C1 segment of cervical spinal cord (tissue), 14 donors: Measurements from ENCODE around the gene C2CD4B.

ENCODE experiments used
- DNase-seq, 14 donors: peaks; one replicate each; lab custom pipeline; 2025; lab: John Stamatoyannopoulos, UW

The C2CD4B gene

GRCh38 chr15:62119227-62119864 is 45.7 kb downstream of the C2CD4B start:
- no peak for DNase-seq

- DNase-seq, result no peak
These were observed 46.4 kb downstream of the C2CD4B start for GRCh38 chr15:62118520-62119226.

- DNase-seq, result no peak
These were observed 49.2 kb downstream of the C2CD4B start for GRCh38 chr15:62115847-62116246.
